ENCODE data around the gene RHOG.

DNA sequence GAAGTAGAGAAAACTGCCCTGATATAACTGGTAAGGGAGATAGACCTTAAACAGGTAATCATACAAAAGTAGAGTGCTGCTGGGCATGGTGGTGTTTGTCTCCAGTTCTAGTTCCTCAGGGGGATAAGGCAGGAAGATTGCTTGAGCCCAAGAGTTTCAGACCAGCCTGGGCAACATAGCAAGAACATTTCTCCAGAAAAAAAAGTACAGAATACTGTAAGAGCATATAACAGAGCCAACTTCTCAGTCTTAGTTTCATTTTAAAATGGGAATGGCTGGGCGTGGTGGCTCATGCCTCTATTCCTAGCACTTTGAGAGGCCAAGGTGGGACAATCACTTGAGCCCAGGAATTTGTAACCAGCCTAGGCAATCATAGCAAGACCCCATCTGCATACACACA is 4.5 kb upstream of the RHOG start:
- TF ChIP-seq, protein P1, sequence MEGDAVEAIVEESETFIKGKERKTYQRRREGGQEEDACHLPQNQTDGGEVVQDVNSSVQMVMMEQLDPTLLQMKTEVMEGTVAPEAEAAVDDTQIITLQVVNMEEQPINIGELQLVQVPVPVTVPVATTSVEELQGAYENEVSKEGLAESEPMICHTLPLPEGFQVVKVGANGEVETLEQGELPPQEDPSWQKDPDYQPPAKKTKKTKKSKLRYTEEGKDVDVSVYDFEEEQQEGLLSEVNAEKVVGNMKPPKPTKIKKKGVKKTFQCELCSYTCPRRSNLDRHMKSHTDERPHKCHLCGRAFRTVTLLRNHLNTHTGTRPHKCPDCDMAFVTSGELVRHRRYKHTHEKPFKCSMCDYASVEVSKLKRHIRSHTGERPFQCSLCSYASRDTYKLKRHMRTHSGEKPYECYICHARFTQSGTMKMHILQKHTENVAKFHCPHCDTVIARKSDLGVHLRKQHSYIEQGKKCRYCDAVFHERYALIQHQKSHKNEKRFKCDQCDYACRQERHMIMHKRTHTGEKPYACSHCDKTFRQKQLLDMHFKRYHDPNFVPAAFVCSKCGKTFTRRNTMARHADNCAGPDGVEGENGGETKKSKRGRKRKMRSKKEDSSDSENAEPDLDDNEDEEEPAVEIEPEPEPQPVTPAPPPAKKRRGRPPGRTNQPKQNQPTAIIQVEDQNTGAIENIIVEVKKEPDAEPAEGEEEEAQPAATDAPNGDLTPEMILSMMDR (IDR thresholded peaks at IDR 0.05): no peak
- TF ChIP-seq EP300 (IDR thresholded peaks at IDR 0.05) (no peak), POLR2A (IDR thresholded peaks at IDR 0.05) (no peak)
